CD4-positive, alpha-beta T cell treated with Interferon gamma for 1 hour (primary cell): ENCODE results near the gene PCMTD2.
"Not testable (repeated sequence)": the region's sequence is repeated elsewhere in the genome, so short reads cannot be mapped to it uniquely, and the experiment has no call there.

Experiments used
- DNase-seq: peaks from one replicate; pipeline ENCODE4 v3.0.0-alpha.2; 2020

PCMTD2 gene

DNA sequence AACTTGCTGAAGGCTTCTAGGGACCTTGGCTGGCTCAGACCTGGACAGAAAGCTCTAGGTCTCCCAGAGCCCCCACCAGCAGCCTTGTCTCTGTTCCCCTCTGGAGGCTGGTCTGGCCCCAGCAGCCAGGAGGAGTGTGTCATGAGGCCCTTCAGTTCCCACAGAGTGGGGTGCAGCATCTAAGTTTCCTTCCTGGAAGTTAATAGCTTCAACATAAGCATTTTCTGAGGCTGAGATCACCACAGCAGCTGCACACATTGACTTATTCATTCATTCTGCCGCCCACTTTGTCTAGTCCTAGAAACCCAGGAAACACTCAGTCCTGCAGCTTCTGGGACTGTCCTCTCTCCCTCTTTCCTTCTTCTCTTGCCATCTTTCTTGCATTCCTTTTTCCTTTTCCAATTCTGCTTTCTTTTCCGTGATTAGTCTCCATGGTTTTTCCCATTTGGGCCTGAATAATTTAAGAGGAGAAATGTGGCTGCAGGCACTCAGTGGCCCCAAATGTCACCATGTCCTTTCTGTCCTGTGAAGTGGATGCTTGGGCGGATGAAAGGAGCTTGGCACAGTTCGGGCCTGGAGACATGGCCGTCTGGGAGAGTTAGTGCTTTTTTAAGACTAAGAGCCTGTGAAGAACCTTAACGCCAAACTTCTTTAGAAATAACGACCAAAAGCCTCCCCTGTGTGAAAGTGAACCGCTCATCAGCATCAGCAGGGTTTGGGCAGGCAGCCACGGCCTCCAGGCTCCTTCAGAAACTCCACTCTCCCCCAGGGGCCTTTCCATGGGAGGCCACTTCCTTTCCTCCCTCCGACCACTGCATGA, 31.0 kb upstream of the PCMTD2 start:
- no peak for DNase-seq

DNA sequence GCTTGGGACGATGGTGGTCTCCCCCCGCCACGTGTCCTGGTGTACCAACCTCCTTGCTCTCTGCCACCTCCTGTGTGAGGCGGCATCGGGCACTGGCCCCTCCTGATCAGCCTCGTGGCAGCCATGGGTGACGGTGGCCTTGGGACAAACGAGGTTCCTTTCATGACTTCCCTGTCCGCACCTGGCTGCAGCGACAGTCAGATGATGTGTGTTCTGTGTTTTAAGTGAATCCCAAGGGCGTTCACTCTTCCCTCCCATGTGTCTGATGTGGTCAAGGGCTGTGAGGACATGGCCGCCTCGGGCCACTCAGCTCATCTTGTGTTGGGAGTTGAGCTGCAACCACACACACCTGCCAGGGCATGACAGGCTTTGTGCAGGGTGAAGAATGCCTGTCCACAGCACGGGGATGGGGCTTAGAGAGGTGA, 30.4 kb upstream of the PCMTD2 start:
- DNase-seq, result no peak

DNA sequence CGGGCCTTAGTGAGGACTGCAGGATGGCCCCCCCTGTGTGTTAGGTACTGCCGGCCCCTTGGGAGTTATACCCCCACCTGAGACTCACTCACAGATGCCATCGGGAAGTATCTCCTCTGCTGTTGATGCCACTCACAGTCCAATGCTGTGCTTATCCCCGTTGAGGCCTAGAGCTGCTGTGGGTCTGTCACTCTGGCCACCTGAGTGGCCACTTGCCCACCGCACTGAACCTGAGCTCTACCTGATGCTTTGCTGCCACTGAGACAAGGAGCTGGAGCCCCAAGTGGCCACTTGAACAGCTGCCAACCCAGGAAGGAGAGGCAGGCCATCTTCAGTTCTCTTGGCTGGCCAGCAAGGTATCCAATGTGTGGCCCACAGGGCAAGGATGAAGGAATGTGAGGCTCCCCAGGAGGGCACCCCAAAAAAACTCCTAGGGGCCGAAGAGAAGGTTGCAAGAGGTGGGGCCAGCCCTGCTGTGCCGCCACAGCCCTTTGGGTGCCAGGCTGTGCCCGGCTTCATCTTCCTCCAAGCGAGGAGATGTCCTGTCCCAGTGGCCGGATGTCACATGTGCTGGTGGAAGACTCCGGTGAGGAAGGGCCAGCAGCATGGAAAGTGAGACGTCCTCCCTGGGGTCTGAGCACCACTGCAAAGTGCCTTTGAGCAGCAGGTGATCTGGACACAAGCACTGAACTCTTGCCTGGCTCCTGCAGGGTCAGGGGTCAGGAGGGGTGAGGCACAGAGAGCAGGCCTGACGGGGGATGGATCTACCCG, 29.5 kb upstream of the PCMTD2 start:
- no peak for DNase-seq

DNA sequence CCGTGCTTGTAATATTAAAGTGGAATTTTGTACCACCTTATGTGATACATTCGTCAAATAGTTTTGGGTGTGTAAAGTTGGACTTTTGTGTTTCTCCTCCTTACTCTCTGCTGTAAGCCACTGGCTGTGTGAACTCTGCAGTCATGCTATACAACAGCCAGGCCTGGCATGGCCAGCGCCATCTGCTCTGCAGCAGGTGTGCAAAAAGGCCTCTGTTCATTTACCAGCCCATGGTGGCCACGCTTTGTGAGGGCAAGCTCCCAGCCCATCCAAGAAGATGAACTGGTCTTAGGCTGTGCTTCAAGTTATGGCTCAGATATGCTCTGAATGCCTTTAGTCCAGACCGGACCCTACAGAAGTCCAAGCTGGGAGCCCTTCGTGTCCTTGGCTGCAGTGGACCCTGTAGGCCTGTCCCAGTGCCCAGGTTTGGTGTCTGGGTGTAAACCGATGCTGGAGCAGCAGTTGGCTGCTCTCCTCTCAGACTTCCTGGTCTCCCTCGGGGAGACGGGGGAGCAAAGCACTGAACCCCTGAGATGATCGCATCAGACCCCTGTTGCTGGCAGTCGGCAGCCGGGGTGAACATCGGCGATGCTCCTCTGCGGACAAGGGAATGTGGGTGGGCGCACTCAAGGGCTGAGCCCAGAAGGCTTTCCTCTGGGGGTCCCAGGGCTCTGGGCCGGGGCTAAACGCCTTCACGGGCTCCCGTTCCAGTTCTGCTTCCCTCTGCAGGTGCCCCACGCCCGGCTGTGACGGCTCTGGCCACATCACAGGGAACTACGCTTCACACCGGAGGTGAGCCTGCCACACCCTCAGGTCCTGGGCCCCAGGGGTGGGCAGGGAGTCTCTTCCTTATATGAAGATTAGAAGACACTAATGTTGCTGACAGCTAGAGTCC, 28.6 kb upstream of the PCMTD2 start:
- DNase-seq, result peak; percentile 17

DNA sequence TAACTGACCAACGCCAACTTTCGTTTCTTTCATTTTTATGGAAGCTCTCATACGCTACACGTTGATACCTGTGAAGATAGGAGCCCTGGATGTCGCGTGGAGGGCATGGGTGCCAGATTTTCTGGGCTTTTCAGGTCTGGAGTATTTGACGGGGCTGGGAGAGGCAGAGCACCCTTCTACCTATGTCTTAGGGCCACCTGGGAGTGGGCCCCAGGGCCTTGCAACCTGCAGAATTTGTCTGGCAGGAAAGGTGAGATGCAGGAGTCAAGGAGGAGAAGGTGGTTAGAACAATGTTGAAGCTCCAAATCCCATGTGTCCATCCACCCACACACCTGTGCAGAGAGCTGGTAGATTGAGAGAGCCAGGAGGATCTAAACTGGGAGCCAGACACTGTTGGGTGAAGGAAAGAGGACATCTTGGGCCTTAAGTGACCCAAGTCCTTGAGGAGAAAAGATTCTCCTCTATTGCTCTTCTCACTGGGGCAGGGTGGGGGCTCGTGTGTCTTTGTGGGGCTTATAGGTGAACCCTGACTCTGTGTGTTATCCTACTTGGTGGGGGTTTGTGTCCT, 27.4 kb upstream of the PCMTD2 start:
- DNase-seq, result no peak

DNA sequence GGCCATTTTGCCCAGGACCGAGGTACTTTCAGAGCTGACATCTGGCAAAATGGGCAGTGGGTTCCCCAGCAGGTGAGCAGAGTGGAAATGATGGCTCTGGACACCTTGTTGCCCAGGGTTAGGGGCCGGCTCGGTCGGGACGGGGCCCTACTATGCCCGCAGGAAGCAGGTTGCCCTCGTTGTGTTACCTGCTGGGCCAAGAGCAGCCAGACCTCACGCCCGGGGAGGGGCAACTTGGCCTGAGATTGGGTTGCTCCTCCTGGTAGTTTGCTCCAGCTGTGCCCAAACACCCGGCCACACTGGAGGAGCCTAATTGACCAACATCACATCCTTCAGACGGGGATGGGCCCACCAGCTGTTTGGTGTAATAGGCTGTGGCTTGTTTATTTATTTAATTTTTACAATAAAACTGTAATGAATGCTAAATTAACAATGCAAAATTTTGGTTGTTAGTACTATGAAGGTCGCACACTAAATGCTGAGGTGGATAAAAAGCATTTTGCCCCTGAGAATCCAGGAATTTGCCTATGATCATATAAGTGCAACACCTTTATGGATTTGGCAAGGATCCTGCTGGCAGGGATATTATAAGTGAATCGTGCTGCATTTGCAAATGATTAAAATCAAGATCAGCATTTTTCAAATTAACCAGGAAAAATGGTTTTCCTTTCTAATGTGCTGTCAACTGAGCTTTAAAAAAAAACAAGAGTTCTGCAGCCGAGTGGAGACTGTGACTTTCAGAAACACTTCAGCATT, 26.6 kb upstream of the PCMTD2 start:
- no peak for DNase-seq

DNA sequence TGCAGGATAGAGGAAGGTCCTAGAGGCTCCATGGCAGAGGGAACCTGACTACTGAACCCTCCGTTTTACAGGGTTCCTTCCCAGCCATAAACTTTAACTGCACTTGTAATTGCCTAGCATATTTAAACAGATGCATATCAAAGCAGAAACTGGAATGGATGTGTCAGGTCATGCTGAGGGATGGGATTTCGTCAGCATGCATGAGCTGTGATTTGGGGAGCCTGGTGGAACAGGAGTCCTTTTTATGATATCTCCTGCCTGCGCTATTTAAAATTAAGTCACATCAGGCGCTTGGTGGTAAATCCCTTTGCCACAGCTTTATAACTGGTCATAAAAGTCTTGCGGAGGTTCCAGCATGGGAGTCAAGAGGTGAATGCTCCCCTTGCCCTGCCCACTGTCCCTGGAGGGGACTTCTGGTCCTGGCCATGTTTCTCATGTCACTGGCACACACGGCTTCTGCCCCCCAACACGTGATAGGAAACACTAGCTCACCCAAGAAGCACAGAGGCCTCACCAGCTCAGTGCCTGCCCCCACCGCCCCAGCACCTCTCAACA, 26.0 kb upstream of the PCMTD2 start:
- DNase-seq, result no peak

DNA sequence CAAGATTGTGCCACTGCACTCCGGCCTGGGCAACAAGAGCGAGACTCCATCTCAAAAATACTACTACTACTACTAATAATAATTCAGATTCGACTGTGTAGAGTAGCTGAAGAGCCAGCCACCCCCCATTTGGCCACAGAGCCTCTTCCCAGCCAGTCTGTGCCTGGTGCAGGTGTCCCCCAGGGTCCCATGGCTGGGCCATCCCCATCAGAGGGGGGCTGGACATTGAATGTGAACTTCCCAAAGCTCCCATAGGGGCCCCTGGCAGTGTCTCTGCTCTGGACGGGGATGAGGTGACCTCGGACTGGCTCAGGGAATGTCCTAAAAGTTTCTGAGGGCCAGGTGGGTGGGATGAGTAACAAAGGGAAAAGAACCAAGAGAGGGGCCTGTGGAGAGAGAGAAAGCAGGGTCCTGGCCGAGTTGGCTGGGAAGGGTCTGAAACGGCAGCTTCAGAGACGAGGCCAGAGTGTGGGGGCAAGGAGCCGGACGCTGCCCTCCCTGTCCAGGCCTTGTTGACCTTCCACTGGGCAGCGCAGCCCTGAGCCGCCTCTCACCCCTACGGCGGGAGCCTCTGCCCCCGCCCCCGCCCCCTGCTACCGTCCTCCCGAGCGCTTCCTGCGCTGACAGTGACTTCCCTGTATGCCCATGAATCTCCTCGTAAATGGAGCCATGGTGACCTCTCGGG, 24.9 kb upstream of the PCMTD2 start:
- no peak for DNase-seq

DNA sequence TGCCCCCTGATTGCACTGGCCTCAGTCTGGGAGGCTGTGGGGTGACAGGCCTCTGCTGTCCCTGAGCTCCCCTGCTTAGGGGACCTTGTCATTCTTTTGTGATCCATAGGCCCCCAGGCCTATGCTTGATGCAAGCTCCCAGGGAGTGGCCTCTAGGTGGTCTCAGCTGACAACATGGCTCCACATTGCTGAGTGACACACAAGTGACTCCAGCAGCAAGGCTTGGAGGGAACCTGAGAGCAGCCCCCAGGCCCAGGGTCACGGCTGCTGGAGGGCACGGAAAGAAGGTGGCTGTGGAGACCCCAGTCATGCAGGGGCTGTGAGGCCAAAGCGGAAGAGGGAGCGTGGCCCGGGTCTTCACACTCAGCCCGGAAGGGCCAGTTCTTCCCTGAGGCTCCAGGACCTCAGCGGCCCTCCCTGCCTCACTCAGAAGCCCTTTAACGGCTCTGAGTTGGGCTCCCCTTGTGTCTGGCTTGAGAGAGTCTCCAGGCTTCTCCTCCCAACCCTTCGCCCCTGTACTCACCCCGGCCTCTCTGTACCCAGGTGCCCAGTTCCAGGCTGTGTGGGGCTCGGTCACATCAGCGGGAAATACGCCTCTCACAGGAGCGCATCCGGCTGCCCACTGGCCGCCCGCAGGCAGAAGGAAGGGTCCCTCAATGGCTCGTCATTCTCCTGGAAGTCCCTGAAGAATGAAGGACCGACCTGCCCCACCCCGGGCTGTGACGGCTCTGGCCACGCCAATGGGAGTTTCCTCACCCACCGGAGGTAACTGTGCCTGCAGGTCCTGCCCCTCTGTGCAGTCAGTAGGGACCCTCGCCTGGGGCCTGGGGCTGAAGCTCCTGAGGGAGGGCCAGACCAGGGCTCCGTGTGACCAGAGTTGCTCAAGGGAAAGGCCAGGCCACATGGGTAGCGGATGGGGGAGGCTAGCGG, 23.7 kb upstream of the PCMTD2 start:
- no peak for DNase-seq

DNA sequence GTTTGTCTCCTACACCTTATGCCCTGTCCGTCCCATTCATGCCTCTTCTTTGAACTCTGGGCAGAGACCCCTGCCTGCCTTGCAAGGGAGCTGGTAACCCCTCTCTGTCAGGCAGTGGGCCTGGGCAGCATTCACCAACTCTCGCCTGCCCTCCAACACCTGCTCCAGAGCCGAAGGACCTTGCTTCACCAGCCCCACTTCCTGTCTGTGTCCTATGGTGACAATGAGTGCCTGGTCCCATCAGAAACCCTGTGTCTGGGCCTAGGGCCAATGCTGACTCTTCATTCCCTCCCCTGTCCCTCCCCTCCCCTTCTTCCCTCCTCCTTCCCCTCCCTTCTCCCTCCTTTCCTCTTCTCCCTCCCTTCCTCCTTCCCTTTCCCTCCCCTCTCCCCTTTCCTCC, 22.8 kb upstream of the PCMTD2 start:
- no peak for DNase-seq

DNA sequence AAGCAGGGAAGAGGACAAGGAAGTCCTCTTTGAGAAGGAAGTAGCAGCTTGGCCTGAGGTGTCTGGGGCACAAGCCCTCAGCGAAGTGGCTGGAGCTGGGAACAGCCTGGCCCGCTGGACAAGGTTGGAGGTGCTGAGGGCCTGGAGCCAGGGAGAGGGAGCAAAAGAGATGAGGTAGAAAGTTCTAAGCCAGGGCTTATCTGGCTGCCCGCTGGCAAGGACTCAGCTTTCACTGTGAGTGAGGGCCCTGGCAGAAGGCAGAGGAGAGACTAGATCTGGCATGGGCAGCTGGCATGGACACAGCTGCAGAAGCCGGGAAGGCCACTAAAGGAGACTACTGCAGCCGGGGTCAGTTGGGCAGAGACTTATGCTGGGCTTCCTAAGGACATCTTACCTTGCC, 21.8 kb upstream of the PCMTD2 start:
- no peak for DNase-seq

DNA sequence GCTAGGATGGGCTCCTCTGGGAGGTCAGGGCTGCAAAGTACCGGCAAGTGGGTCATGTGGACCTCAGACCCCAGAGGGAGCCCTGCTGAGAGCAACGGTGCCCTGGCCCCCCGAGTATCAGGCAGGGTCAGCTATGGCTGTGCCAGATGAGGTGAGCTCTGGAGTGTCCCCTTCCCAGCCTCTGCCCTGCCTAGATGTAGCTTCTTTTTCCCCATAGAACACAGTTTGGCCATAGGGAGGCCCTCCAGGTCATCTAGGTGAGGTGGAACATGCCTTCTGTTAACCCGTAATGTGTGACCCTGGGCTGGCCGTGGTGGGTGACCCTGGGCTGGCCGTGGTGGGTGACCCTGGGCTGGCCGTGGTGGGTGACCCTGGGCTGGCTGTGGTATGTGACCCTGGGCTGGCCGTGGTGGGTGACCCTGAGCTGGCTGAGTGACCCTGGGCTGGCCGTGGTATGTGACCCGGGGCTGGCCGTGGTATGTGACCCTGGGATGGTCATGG, 21.2 kb upstream of the PCMTD2 start:
- no peak for DNase-seq

DNA sequence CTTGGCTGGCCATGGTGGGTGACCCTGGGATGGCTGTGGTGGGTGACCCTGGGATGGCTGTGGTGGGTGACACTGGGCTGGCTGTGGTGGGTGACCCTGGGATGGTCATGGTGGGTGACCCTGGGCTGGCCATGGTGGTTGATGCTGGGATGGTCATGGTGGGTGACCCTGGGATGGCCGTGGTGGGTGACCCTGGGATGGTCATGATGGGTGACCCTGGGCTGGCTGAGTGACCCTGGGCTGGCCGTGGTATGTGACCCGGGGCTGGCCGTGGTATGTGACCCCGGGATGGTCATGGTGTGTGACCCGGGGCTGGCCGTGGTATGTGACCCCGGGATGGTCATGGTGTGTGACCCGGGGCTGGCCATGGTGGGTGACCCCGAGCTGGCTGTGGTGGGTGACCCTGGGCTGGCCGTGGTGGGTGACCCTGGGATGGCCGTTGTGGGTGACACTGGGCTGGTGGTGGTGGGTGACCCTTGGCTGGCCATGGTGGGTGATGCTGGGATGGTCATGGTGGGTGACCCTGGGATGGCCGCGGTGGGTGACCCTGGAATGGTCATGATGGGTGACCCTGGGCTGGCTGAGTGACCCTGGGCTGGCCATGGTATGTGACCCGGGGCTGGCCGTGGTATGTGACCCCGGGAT, 20.5 kb upstream of the PCMTD2 start:
- not testable (repeated sequence) for DNase-seq

DNA sequence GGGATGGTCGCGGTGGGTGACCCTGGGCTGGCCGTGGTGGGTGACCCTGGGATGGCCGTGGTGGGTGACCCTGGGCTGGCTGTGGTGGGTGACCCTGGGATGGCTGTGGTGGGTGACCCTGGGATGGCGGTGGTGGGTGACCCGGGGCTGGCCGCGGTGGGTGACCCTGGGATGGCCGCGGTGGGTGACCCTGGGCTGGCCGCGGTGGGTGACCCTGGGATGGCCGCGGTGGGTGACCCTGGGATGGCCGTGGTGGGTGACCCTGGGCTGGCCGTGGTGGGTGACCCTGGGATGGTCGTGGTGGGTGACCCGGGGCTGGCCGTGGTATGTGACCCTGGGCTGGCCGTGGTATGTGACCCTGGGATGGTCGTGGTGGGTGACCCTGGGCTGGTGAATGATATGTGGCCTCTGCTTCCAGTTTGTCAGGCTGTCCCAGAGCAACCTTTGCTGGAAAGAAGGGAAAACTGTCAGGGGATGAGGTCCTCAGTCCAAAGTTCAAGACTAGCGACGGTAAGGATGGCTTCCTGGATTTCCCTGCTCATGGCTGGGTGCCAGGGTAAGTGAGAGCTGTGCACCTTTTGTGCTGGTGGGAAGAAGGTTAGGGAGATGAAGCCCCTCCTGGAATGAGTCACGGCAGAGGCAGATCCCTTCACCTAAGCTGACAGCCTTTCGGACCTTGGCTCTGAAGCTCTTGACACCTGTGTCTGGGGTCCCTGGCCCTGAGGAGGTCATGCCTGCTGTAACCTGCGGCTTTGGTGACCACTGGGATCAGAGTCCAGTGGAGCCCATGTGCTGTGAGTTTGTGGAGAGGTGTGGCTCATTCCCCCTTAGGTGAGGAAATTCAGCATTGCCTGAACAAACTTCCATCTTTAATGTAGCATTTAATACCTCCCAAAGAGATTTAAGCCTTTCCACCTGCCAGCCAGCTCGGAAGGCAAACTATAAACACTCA, 19.1 kb upstream of the PCMTD2 start:
- no peak for DNase-seq

DNA sequence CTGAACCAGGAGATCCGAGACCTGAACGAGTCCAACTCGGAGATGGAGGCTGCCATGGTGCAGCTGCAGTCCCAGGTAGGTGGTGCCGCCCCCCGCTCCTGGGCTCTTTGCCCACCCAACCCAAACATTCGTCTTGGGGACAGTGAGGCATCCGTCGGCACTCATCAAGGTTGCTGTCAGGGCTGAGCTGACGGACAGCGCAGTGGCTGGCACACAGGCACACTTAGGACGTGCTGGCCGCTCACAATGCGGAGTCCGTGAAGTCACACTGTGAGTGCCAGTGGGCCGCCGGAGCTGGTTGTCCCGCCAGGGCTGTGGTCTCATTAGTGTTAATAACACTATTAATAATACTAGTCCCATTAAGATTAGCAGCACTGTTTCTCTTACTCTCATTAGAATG, 18.2 kb upstream of the PCMTD2 start:
- no peak for DNase-seq

DNA sequence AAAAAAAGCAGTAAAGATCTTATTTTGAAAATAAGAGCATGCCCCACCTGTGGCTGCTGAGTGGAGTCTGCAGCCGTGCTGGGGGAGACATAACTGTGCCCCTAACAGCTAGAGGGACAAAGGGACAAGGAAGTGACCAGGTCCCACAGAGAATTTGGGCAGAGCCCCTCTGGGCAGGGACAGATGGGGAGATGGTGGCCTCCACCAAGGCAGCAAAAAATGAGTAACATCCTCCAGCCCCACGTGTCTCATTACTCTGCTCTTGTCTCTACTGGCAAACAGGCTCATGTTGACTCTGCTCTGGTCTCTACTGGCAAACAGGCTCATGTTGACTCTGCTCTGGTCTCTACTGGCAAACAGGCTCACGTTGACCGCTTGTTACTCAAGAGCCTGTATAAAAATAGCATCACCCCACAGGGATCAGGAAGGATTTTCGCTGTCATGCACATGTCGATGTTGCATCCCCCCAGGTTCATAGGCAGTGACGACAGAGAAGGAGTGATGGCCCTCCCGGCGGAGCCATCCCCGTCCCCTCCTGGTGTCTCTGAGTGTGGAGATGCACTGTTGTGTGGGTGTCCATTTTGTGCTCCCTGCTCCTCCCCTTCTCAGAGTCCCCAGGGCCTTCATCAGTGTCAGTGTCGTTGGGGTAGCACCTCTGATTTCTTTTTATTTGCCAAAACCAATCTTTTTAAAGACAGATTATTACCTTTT, 17.3 kb upstream of the PCMTD2 start:
- DNase-seq, result no peak

DNA sequence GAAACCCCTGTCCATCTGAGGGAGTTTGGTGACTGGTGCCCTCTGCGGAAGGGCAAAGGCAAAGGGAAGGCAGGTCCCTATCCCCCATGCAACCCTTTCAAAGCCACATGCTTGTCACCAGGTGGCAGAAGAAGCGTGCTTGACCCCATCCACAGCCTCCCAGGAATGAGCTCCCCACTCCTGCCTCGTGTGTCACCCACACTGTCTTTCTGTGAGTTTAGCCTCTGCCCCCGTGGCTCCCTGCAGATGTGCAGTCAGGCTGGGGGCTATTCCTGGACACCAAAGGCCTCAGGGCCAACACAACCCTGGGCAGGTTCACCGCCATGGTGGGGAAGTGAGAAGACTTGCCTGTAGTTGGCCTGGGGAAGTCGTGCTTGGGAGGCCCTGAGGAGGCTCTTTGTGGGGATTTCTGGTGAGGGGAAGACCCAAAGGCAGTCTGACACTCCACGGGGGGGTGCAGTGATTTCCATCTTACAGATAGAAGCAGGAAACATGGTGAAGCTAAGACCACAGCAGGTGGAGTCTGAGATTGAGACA, 16.6 kb upstream of the PCMTD2 start:
- no peak for DNase-seq
